SU-DHL-6 (cell line): Measurements from ENCODE around the gene ARHGEF11.

ENCODE experiments used
- H2AFZ ChIP-seq: fragments of 200-600 bp; sonication (generic); 2 replicates; pipeline ENCODE4 v1.6.1; 2014; ENCODE audit warnings: low read depth, mild to moderate bottlenecking, moderate library complexity, mixed read lengths, antibody characterized with exemption, low read length; ENCODE audit not compliant: severe bottlenecking
- H3F3A ChIP-seq: fragments of 200-600 bp; shearing (Covaris generic); 2 replicates; pipeline ENCODE4 v1.6.0; 2016; ENCODE audit warnings: antibody characterized with exemption, mild to moderate bottlenecking; ENCODE audit not compliant: insufficient read depth
- H3K27ac ChIP-seq: fragments of 200-600 bp; sonication (generic); 2 replicates; pipeline ENCODE4 v1.5.1; 2016; ENCODE audit warnings: low read depth, mild to moderate bottlenecking, low read length, moderate library complexity, mixed read lengths
- H3K27me3 ChIP-seq: fragments of 200-600 bp; sonication (generic), shearing (Covaris generic); 2 replicates; pipeline ENCODE4 v1.6.0; 2014; ENCODE audit warnings: mild to moderate bottlenecking, low read length
- H3K36me3 ChIP-seq: fragments of 200-600 bp; sonication (generic); 2 replicates; pipeline ENCODE4 v1.6.1; 2014; ENCODE audit warnings: mild to moderate bottlenecking, low read length, mixed read lengths
- H3K4me2 ChIP-seq: fragments of 300-600, 200-600 bp; shearing (Covaris generic), sonication (generic); 2 replicates; pipeline ENCODE4 v1.6.0; 2014; ENCODE audit warnings: low read length, low read depth, mild to moderate bottlenecking; ENCODE audit not compliant: poor library complexity, severe bottlenecking
- H3K4me3 ChIP-seq: fragments of 200-600 bp; sonication (generic); 2 replicates; pipeline ENCODE4 v1.5.1; 2014; ENCODE audit warnings: antibody characterized with exemption, low read length, mild to moderate bottlenecking, mixed read lengths; ENCODE audit not compliant: insufficient read depth, poor library complexity, severe bottlenecking
- H3K79me2 ChIP-seq: fragments of 200-600 bp; sonication (generic); 2 replicates; pipeline ENCODE4 v1.6.1; 2014; ENCODE audit warnings: mild to moderate bottlenecking, low read length, moderate library complexity; ENCODE audit not compliant: insufficient read depth
- H3K9ac ChIP-seq: fragments of 200-600 bp; sonication (generic); 2 replicates; pipeline ENCODE4 v1.7.0; 2014; ENCODE audit warnings: mild to moderate bottlenecking, low read length
- H3K9me2 ChIP-seq: fragments of 200-600 bp; sonication (generic); replicated peaks from 2 replicates; pipeline ENCODE4 v1.6.1; 2014; ENCODE audit warnings: low read length; ENCODE audit not compliant: insufficient read depth
- H3K9me3 ChIP-seq: fragments of 200-600 bp; sonication (generic); 2 replicates; pipeline ENCODE4 v1.6.1; 2014; ENCODE audit warnings: low read length, mixed read lengths; ENCODE audit not compliant: insufficient read depth
- H4K20me1 ChIP-seq: fragments of 200-600 bp; sonication (generic); 2 replicates; pipeline ENCODE4 v1.6.1; 2014; ENCODE audit warnings: low read depth, mild to moderate bottlenecking, antibody characterized with exemption, low read length, moderate library complexity, mixed read lengths
- EZH2phosphoT487 ChIP-seq: fragments of 200-600 bp; sonication (generic), shearing (Covaris generic); conservative IDR thresholded peaks from 2 replicates; pipeline ENCODE4 v1.6.1; 2018; ENCODE audit warnings: mild to moderate bottlenecking, antibody characterized with exemption, low read length, moderate library complexity, mixed read lengths
- TF ChIP-seq, protein P1 (sequence below): fragments of 200-600 bp; sonication (generic); IDR thresholded peaks from one replicate; pipeline ENCODE4 v1.5.1; 2017; ENCODE audit warnings: antibody characterized with exemption, mild to moderate bottlenecking, low read length, moderate library complexity; ENCODE audit not compliant: insufficient read depth, poor library complexity, severe bottlenecking

The ARHGEF11 gene

DNA sequence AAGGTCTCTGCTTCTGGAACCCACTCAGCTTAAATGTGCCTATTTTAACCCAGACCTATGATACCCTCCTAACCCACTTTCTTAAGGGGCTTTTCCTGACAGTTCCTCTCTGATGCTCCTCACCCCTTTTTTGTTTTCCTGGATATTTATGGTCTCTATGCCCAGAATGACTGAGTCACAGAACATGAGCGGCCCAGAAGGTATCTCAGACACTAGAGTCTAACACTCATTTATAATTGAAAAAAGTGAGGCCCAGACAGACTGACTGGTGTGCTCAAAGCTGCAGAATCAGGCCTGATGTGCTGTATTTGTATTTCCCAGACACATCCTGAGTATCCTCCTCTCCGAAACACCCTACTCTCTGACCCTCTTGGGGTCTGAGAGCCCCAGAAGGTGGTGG lies 81.1 kb downstream of the ARHGEF11 start:
- Histone ChIP-seq H4K20me1 (no peaks in the 10 kb centered on the region), H3F3A (no peaks in the 10 kb centered on the region), H3K9me2 (no peaks in the 10 kb centered on the region), H2AFZ (no peak overlapping the region), H3K27me3 (no peaks in the 10 kb centered on the region), H3K27ac (no peak overlapping the region), H3K9ac (no peak overlapping the region), H3K36me3 (no peaks in the 10 kb centered on the region), H3K9me3 (no peaks in the 10 kb centered on the region), H3K79me2 (no peaks in the 10 kb centered on the region), H3K4me2 (no peak overlapping the region), H3K4me3 (no peak overlapping the region)
- TF ChIP-seq EZH2phosphoT487 = no peak
- TF ChIP-seq, protein P1, sequence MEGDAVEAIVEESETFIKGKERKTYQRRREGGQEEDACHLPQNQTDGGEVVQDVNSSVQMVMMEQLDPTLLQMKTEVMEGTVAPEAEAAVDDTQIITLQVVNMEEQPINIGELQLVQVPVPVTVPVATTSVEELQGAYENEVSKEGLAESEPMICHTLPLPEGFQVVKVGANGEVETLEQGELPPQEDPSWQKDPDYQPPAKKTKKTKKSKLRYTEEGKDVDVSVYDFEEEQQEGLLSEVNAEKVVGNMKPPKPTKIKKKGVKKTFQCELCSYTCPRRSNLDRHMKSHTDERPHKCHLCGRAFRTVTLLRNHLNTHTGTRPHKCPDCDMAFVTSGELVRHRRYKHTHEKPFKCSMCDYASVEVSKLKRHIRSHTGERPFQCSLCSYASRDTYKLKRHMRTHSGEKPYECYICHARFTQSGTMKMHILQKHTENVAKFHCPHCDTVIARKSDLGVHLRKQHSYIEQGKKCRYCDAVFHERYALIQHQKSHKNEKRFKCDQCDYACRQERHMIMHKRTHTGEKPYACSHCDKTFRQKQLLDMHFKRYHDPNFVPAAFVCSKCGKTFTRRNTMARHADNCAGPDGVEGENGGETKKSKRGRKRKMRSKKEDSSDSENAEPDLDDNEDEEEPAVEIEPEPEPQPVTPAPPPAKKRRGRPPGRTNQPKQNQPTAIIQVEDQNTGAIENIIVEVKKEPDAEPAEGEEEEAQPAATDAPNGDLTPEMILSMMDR = no peak

DNA sequence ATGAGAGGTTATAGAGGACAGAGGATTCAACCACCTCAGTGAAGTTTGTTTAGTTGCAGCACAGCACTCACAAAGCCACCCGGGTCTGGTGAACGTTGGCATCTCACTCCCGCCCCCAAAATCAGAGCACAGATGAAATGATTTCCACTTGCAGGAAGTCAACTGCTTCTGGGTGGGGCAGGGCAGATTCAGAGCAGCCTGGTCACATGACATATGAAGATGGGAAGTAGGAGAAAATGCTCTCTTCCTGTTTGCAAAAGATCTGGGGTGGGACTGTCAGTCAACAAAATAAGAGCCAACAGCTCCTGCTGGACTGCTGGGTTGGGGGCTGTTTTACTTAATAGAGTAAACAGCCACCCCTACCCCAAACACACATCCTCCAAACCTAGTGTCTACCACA lies 81.9 kb downstream of the ARHGEF11 start:
- Histone ChIP-seq H3K79me2 (no peaks in the 10 kb centered on the region), H3K9me2 (no peaks in the 10 kb centered on the region), H3K4me2 (peak overlapping the region; percentile 45), H3K27ac (no peak overlapping the region), H4K20me1 (no peaks in the 10 kb centered on the region), H3F3A (no peaks in the 10 kb centered on the region), H3K9ac (peak overlapping the region; percentile 11; the same call in 1 of the 2 replicates), H3K4me3 (peak overlapping the region; percentile 25), H2AFZ (peak overlapping the region; percentile 79), H3K36me3 (no peaks in the 10 kb centered on the region), H3K27me3 (no peaks in the 10 kb centered on the region), H3K9me3 (no peaks in the 10 kb centered on the region)
- TF ChIP-seq, protein P1 = no peak
- no peak for TF ChIP-seq EZH2phosphoT487

DNA sequence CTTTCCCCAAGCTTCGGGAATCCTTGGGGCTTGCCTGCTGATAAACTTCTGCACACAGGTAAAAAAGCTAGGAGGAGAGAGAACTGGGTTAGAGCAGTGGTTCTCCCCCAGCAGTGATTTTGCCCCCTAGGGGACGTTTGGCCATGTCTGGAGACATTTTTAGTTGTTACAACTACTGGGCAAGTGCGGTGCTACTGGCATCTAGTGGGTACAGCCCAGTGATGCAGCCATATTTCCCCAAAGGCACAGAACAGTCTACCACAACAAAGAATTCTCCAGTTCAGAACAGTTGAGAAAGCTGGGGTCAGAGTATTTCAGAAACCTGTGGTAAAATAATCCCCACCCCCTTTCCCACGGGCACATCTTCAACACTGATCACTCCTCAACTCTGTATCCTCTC lies 83.8 kb downstream of the ARHGEF11 start:
- no peaks in the 10 kb centered on the region for H3K36me3 ChIP-seq
- no peaks in the 10 kb centered on the region for H3F3A ChIP-seq
- H3K27me3 ChIP-seq = no peaks in the 10 kb centered on the region
- H3K9me2 ChIP-seq = no peaks in the 10 kb centered on the region
- no peaks in the 10 kb centered on the region for H3K79me2 ChIP-seq
- no peak overlapping the region for H2AFZ ChIP-seq
- H3K4me2 ChIP-seq = no peak overlapping the region
- H4K20me1 ChIP-seq = no peaks in the 10 kb centered on the region
- H3K9me3 ChIP-seq = no peaks in the 10 kb centered on the region
- H3K27ac ChIP-seq = no peak overlapping the region
- no peak overlapping the region for H3K9ac ChIP-seq
- no peak for TF ChIP-seq EZH2phosphoT487
- TF ChIP-seq, protein P1 = peak; percentile 64
- no peak overlapping the region for H3K4me3 ChIP-seq
